ENCODE measurements around the gene GADD45GIP1.
"Not testable (repeated sequence)": the region's sequence is repeated elsewhere in the genome, so short reads cannot be mapped to it uniquely, and the experiment has no call there.

Gene GADD45GIP1

GRCh38 chr19:12987190-12987589 is 30.2 kb upstream of the GADD45GIP1 start:
- no peak for DNase-seq

- no peak for DNase-seq
Observed at GRCh38 chr19:12986726-12987125, 29.7 kb upstream of the GADD45GIP1 start.

GRCh38 chr19:12985049-12985776 is 28.2 kb upstream of the GADD45GIP1 start:
- DNase-seq = peak; percentile 39

GRCh38 chr19:12984683-12985048 is 27.6 kb upstream of the GADD45GIP1 start:
- no peak for DNase-seq

GRCh38 chr19:12984143-12984627 is 27.2 kb upstream of the GADD45GIP1 start:
- DNase-seq = no peak

GRCh38 chr19:12983542-12984142 is 26.6 kb upstream of the GADD45GIP1 start:
- no peak for DNase-seq

- DNase-seq = no peak
Observed at GRCh38 chr19:12983091-12983490, 26.1 kb upstream of the GADD45GIP1 start.

GRCh38 chr19:12982648-12983047 is 25.6 kb upstream of the GADD45GIP1 start:
- DNase-seq = no peak

GRCh38 chr19:12979974-12980373 is 23.0 kb upstream of the GADD45GIP1 start:
- DNase-seq = no peak

GRCh38 chr19:12976109-12976508 is 19.1 kb upstream of the GADD45GIP1 start:
- DNase-seq = not testable (repeated sequence)

- DNase-seq = no peak
Observed at GRCh38 chr19:12975221-12975741, 18.3 kb upstream of the GADD45GIP1 start.

- DNase-seq = no peak
Observed at GRCh38 chr19:12974301-12975220, 17.5 kb upstream of the GADD45GIP1 start.

- no peak for DNase-seq
Observed at GRCh38 chr19:12973236-12973635, 16.2 kb upstream of the GADD45GIP1 start.

GRCh38 chr19:12970070-12970820 is 13.2 kb upstream of the GADD45GIP1 start:
- no peak for DNase-seq

- DNase-seq = no peak
Observed at GRCh38 chr19:12969292-12969988, 12.4 kb upstream of the GADD45GIP1 start, which contains the start of gene DAND5. TSS of gene DAND5 (plus strand) at chr19:12969576. CDS start at chr19:12969661, 85 bp downstream.

GRCh38 chr19:12967907-12968306 is 10.9 kb upstream of the GADD45GIP1 start:
- DNase-seq = no peak

GRCh38 chr19:12965812-12966135 is 8.8 kb upstream of the GADD45GIP1 start:
- DNase-seq = no peak

- DNase-seq = no peak
Observed at GRCh38 chr19:12965017-12965811, 8.2 kb upstream of the GADD45GIP1 start.

- DNase-seq = no peak
Observed at GRCh38 chr19:12959481-12959880, 2.5 kb upstream of the GADD45GIP1 start.

- DNase-seq = not testable (repeated sequence)
Observed at GRCh38 chr19:12957389-12957952, 448 bp upstream of the GADD45GIP1 start.

- no peak for DNase-seq
Observed at GRCh38 chr19:12955996-12956395, 1.0 kb downstream of the GADD45GIP1 start.

Measured in GF-D8 (cell line).